HG03045 (cell line): Measurements from ENCODE around the gene ETF1.

Source experiments
- ATAC-seq: cut with Tn5 transposase; IDR thresholded peaks from one replicate; pipeline ENCODE4 v1.9.1; 2021; ENCODE audit warnings: mild to moderate bottlenecking, moderate library complexity; ENCODE audit not compliant: unreplicated experiment

The ETF1 gene

GRCh38 chr5:138465261-138466124 is 77.5 kb downstream of the ETF1 start, which contains the start of gene EGR1:
Gene EGR1, plus strand, starts transcription at chr5:138465479. Its CDS starts 283 bp downstream, at chr5:138465762.
- peak; percentile 57 for ATAC-seq

GRCh38 chr5:138464388-138465260 is 78.4 kb downstream of the ETF1 start:
- peak; percentile 72 for ATAC-seq

- peak; percentile 43 for ATAC-seq
These were observed 79.0 kb downstream of the ETF1 start for GRCh38 chr5:138464008-138464387.

GRCh38 chr5:138463419-138464007 is 79.5 kb downstream of the ETF1 start:
- ATAC-seq, result no peak

- no peak for ATAC-seq
These were observed 81.5 kb downstream of the ETF1 start for GRCh38 chr5:138461343-138462125.

- no peak for ATAC-seq
These were observed 82.9 kb downstream of the ETF1 start for GRCh38 chr5:138460032-138460693.

GRCh38 chr5:138459311-138459933 is 83.6 kb downstream of the ETF1 start:
- ATAC-seq, result no peak

- no peak for ATAC-seq
These were observed 84.2 kb downstream of the ETF1 start for GRCh38 chr5:138458856-138459255.

- no peak for ATAC-seq
These were observed 84.7 kb downstream of the ETF1 start for GRCh38 chr5:138458384-138458783.

- ATAC-seq, result no peak
These were observed 85.3 kb downstream of the ETF1 start for GRCh38 chr5:138457531-138458275.
